GM23338 (cell line): ENCODE measurements around the gene DDX54. TPM values are rescaled to one million over a fixed set of nuclear protein-coding genes. Genes with fewer than 3 reads are reported as not detected.
A peak's percentile ranks its signal among the peaks of the same experiment; 100 is the strongest.

Experiments used
- ATAC-seq: fragments of 200-7000 bp; cut with Tn5 transposase; 3 replicates; pipeline ENCODE4 v1.9.1; 2020
- DNase-seq: peaks from one replicate; pipeline ENCODE4 v3.0.0-alpha.2; 2015; ENCODE audit warnings: low spot score
- H2AFZ ChIP-seq: fragments of 200-600 bp; sonication (generic); 2 replicates; pipeline ENCODE4 v1.8.0; 2016; ENCODE audit warnings: antibody characterized with exemption, mild to moderate bottlenecking, moderate library complexity
- H3F3A ChIP-seq: fragments of 200-600 bp; sonication (generic); replicated peaks from 2 replicates; pipeline ENCODE4 v1.8.0; 2017; ENCODE audit warnings: antibody characterized with exemption, mixed run types, low read depth
- H3K27ac ChIP-seq: fragments of 200-600 bp; sonication (generic); 2 replicates; pipeline ENCODE4 v1.6.1; 2016; ENCODE audit warnings: low read depth
- H3K27me3 ChIP-seq: fragments of 200-600 bp; sonication (generic); 2 replicates; pipeline ENCODE4 v1.8.0; 2016; ENCODE audit warnings: mild to moderate bottlenecking, mixed run types, moderate library complexity; ENCODE audit not compliant: insufficient read depth
- H3K36me3 ChIP-seq: fragments of 200-600 bp; sonication (generic); 2 replicates; pipeline ENCODE4 v1.8.0; 2016; ENCODE audit warnings: mild to moderate bottlenecking; ENCODE audit not compliant: insufficient read depth
- H3K4me1 ChIP-seq: fragments of 200-600 bp; sonication (generic); 2 replicates; pipeline ENCODE4 v1.8.0; 2016; ENCODE audit warnings: mild to moderate bottlenecking, moderate library complexity; ENCODE audit not compliant: insufficient read depth
- H3K4me2 ChIP-seq: fragments of 200-600 bp; sonication (generic); 2 replicates; pipeline ENCODE4 v1.7.1; 2017; ENCODE audit warnings: mixed run types
- H3K4me3 ChIP-seq: fragments of 200-600 bp; sonication (generic); 2 replicates; pipeline ENCODE4 v1.6.1; 2016; ENCODE audit warnings: mixed run types
- H3K79me2 ChIP-seq: fragments of 200-600 bp; sonication (generic); replicated peaks from 2 replicates; pipeline ENCODE4 v1.8.0; 2017; ENCODE audit warnings: mild to moderate bottlenecking; ENCODE audit not compliant: insufficient read depth
- H3K9me2 ChIP-seq: fragments of 200-600 bp; sonication (generic); 2 replicates; pipeline ENCODE4 v1.8.0; 2017; ENCODE audit not compliant: insufficient read depth
- H4K20me1 ChIP-seq: fragments of 200-600 bp; sonication (generic); replicated peaks from 2 replicates; pipeline ENCODE4 v1.8.0; 2017; ENCODE audit warnings: mild to moderate bottlenecking; ENCODE audit not compliant: insufficient read depth
- H3K27ac Mint-ChIP-seq: 2 replicates; pipeline ENCODE4 v1.8.0; 2020; ENCODE audit warnings: inconsistent platforms, mild to moderate bottlenecking, moderate library complexity, mixed read lengths
- H3K27me3 Mint-ChIP-seq: 3 replicates; pipeline ENCODE4 v1.8.0; 2022; ENCODE audit warnings: low read depth, mild to moderate bottlenecking, moderate library complexity, mixed read lengths, inconsistent platforms; ENCODE audit not compliant: insufficient read depth, poor library complexity
- H3K36me3 Mint-ChIP-seq: 3 replicates; pipeline ENCODE4 v1.8.0; 2021; ENCODE audit warnings: low read depth, mild to moderate bottlenecking, inconsistent platforms, moderate library complexity, mixed read lengths
- H3K4me1 Mint-ChIP-seq: 3 replicates; pipeline ENCODE4 v1.8.0; 2020; ENCODE audit warnings: mild to moderate bottlenecking, inconsistent platforms, mixed read lengths
- H3K4me3 Mint-ChIP-seq: 3 replicates; pipeline ENCODE4 v1.8.0; 2021; ENCODE audit warnings: moderate library complexity, mild to moderate bottlenecking, inconsistent platforms, mixed read lengths
- H3K9me3 Mint-ChIP-seq: 3 replicates; pipeline ENCODE4 v1.8.0; 2020; ENCODE audit warnings: moderate library complexity, mild to moderate bottlenecking, inconsistent platforms, mixed read lengths
- CREB1 ChIP-seq: fragments of 250-450 bp; sonication (Bioruptor Pico); IDR thresholded peaks from 2 replicates; pipeline ENCODE4 v1.5.0; 2020; ENCODE audit warnings: low read depth, mild to moderate bottlenecking, moderate library complexity
- EZH2 ChIP-seq: fragments of 200-600 bp; sonication (generic); IDR thresholded peaks from one replicate; pipeline ENCODE4 v1.8.0; 2017; ENCODE audit warnings: antibody characterized with exemption, mild to moderate bottlenecking, low read depth; ENCODE audit not compliant: unreplicated experiment
- EZH2phosphoT487 ChIP-seq: fragments of 200-600 bp; sonication (generic); IDR thresholded peaks from one replicate; pipeline ENCODE4 v1.8.1; 2018; ENCODE audit warnings: antibody characterized with exemption; ENCODE audit not compliant: unreplicated experiment
- JUNB ChIP-seq: IDR thresholded peaks from one replicate; pipeline ENCODE4 v1.6.1; 2016; ENCODE audit warnings: antibody characterized with exemption; ENCODE audit not compliant: unreplicated experiment
- NANOG ChIP-seq: IDR thresholded peaks from 2 replicates; pipeline ENCODE4 v1.6.1; 2016; ENCODE audit warnings: antibody characterized with exemption, borderline replicate concordance
- POLR2AphosphoS5 ChIP-seq: IDR thresholded peaks from 2 replicates; pipeline ENCODE4 v1.6.1; 2016; ENCODE audit warnings: antibody characterized with exemption, low read depth
- STAT1 ChIP-seq: IDR thresholded peaks from one replicate; pipeline ENCODE4 v1.6.1; 2016; ENCODE audit warnings: antibody characterized with exemption; ENCODE audit not compliant: unreplicated experiment
- ZNF114 ChIP-seq: fragments of 250-450 bp; sonication (Bioruptor Pico); IDR thresholded peaks from 2 replicates; pipeline ENCODE4 v1.5.0; 2020; ENCODE audit warnings: mild to moderate bottlenecking, moderate library complexity
- ZNF331 ChIP-seq: fragments of 250-450 bp; sonication (Bioruptor Pico); IDR thresholded peaks from 2 replicates; pipeline ENCODE4 v1.5.0; 2020; ENCODE audit warnings: low read depth, mild to moderate bottlenecking, moderate library complexity
- polyA plus RNA-seq: library from polyadenylated mRNA; unstranded; fragments of >200 nt; fragmentation: Nextera tagmentation; extraction: Ambion mirVana; gene quantifications from 2 replicates; pipeline ENCODE4 v1.2.1, GENCODE V29; 2016
- total RNA-seq: library from RNA; depleted of rRNA; stranded (reverse); fragments of >200 nt; shearing (Covaris generic); gene quantifications from 2 replicates; pipeline ENCODE4 v1.2.3, GENCODE V29; 2014
- TF ChIP-seq, protein P1 (sequence below): IDR thresholded peaks from one replicate; pipeline ENCODE4 v1.6.1; 2018; ENCODE audit warnings: antibody characterized with exemption; ENCODE audit not compliant: unreplicated experiment
- TF ChIP-seq, protein P2 (sequence below), 2 experiments: fragments of 200-600 bp in 1 of 2; sonication (generic) in 1 of 2; conservative IDR thresholded peaks; 2 replicates each; pipeline versions ENCODE4 v1.5.1 to v1.6.1; 2016 to 2017; ENCODE audit warnings: antibody characterized with exemption in 2 of 2, low read depth in 2 of 2, mild to moderate bottlenecking in 2 of 2, moderate library complexity in 1 of 2

The DDX54 gene
- total and polyA plus RNA-seq, 2 experiments from 2014 or later = 84.1 to 89.4 TPM

DNA sequence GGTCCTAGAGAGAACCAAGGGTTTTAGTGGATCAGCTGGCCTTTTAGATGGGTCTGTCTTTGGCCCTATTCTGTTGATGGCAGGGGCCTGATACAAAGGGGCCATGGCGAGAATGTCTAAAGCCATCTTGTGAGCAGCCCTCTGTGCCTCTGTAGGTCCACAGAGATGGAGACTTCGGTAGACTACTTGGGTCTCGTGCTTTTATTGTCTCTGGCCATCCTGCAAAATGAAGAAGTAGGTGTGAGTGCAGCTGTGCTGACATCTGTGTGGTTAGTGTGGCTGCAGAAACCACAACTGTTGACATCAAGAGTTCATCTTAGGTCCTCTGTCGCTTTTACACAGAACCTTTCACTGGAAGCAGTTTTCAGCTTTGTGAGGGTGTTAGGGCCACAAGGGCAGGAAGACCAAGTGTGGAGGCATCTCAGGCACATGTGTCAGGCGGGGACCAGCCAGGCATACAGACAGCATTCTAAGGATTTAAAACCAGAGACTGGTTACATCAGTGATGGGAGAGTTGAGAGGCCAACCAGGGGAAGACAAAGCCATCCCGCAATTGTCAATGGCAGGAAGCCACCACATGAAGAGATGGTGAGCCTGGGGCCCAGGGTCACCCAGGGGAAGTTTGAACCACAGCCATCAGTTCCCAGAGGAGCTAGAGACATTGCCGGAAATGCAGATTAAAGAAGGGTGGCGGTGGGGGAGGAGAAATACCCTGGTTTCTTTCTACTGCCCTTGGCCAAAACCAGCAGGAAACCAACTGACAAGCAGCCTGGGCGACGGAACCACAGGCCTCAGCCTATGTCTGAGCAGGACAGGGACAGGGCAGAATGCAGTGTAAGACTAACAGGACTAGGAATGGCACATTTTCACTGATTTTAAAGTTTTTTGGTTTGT lies 23.0 kb upstream of the DDX54 start:
- Histone ChIP-seq H3K4me3 (no peak overlapping the region), H2AFZ (no peak overlapping the region), H3K36me3 (no peaks in the 10 kb centered on the region), H3K79me2 (no peaks in the 10 kb centered on the region), H3K27me3 (no peaks in the 10 kb centered on the region), H4K20me1 (no peaks in the 10 kb centered on the region), H3K4me1 (no peaks in the 10 kb centered on the region), H3K9me2 (no peaks in the 10 kb centered on the region), H3K4me2 (no peak overlapping the region), H3F3A (no peaks in the 10 kb centered on the region), H3K27ac (no peak overlapping the region)
- TF ChIP-seq, protein P1, sequence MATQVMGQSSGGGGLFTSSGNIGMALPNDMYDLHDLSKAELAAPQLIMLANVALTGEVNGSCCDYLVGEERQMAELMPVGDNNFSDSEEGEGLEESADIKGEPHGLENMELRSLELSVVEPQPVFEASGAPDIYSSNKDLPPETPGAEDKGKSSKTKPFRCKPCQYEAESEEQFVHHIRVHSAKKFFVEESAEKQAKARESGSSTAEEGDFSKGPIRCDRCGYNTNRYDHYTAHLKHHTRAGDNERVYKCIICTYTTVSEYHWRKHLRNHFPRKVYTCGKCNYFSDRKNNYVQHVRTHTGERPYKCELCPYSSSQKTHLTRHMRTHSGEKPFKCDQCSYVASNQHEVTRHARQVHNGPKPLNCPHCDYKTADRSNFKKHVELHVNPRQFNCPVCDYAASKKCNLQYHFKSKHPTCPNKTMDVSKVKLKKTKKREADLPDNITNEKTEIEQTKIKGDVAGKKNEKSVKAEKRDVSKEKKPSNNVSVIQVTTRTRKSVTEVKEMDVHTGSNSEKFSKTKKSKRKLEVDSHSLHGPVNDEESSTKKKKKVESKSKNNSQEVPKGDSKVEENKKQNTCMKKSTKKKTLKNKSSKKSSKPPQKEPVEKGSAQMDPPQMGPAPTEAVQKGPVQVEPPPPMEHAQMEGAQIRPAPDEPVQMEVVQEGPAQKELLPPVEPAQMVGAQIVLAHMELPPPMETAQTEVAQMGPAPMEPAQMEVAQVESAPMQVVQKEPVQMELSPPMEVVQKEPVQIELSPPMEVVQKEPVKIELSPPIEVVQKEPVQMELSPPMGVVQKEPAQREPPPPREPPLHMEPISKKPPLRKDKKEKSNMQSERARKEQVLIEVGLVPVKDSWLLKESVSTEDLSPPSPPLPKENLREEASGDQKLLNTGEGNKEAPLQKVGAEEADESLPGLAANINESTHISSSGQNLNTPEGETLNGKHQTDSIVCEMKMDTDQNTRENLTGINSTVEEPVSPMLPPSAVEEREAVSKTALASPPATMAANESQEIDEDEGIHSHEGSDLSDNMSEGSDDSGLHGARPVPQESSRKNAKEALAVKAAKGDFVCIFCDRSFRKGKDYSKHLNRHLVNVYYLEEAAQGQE = no peak
- no peak for TF ChIP-seq CREB1 (CRISPR knock-in tag)
- DNase-seq = peak; percentile 30
- Mint-ChIP-seq H3K36me3 (peaks cover 6% of the 10 kb centered on the region), H3K9me3 (peaks cover 6% of the 10 kb centered on the region; the same call in 2 of the 3 replicates), H3K4me3 (no peak overlapping the region), H3K4me1 (peaks cover 6% of the 10 kb centered on the region), H3K27ac (0 out of 2 replicates have a peak overlapping the region, but pooled peaks have one; percentile 18), H3K27me3 (peaks cover 5% of the 10 kb centered on the region)
- peak; percentile 50; the same call in 2 of the 3 replicates for ATAC-seq

DNA sequence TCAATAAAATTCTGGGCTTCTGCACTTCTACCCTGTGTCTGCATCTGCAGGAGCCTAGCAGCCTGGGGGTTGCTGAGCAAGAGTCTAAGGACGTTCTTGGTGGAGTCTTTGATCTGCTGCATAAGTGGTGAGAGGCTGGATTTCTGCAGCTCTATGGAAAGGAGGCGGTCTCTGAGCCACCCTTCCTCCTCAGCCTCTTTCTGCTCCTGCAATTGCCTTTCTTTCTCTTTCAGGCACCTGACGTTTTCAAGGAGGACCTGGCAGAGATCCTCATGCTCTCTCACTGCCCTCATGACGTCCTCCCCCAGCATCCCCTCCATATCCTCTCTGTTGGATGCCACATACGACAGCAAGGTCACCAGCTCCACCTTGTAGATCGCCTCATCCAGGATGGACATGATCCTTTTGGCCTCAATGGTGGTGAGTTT lies 22.3 kb upstream of the DDX54 start:
- H3K4me1 ChIP-seq = no peaks in the 10 kb centered on the region
- Mint-ChIP-seq H3K4me1 (peaks cover 6% of the 10 kb centered on the region), H3K27ac (no peak overlapping the region; the same call in 1 of the 2 replicates), H3K27me3 (peaks cover 5% of the 10 kb centered on the region), H3K36me3 (peaks cover 6% of the 10 kb centered on the region), H3K9me3 (peaks cover 6% of the 10 kb centered on the region; the same call in 2 of the 3 replicates), H3K4me3 (no peak overlapping the region)
- DNase-seq (no peak), ATAC-seq (no peak)
- no peaks in the 10 kb centered on the region for H4K20me1 ChIP-seq
- no peaks in the 10 kb centered on the region for H3K9me2 ChIP-seq
- TF ChIP-seq, protein P1 = no peak
- TF ChIP-seq ZNF114 (CRISPR knock-in tag) (no peak), ZNF331 (no peak), CREB1 (CRISPR knock-in tag) (no peak), STAT1 (no peak), EZH2phosphoT487 (no peak), EZH2 (no peak), JUNB (no peak), NANOG (no peak), POLR2AphosphoS5 (no peak)
- TF ChIP-seq, protein P2, sequence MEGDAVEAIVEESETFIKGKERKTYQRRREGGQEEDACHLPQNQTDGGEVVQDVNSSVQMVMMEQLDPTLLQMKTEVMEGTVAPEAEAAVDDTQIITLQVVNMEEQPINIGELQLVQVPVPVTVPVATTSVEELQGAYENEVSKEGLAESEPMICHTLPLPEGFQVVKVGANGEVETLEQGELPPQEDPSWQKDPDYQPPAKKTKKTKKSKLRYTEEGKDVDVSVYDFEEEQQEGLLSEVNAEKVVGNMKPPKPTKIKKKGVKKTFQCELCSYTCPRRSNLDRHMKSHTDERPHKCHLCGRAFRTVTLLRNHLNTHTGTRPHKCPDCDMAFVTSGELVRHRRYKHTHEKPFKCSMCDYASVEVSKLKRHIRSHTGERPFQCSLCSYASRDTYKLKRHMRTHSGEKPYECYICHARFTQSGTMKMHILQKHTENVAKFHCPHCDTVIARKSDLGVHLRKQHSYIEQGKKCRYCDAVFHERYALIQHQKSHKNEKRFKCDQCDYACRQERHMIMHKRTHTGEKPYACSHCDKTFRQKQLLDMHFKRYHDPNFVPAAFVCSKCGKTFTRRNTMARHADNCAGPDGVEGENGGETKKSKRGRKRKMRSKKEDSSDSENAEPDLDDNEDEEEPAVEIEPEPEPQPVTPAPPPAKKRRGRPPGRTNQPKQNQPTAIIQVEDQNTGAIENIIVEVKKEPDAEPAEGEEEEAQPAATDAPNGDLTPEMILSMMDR (conservative IDR thresholded peaks at IDR 0.05; ENCODE audit: low read depth in 2 of 2) = no peak
- H3K4me2 ChIP-seq = no peak overlapping the region
- no peak overlapping the region for H3K4me3 ChIP-seq
- H3K27me3 ChIP-seq = no peaks in the 10 kb centered on the region
- no peak overlapping the region for H3K27ac ChIP-seq
- H3K36me3 ChIP-seq = no peaks in the 10 kb centered on the region
- H3K79me2 ChIP-seq = no peaks in the 10 kb centered on the region
- H2AFZ ChIP-seq = no peak overlapping the region
- no peaks in the 10 kb centered on the region for H3F3A ChIP-seq
